IPS-15b (cell line): ENCODE results near the gene AVPI1.
"Not testable (repeated sequence)": the region's sequence is repeated elsewhere in the genome, so short reads cannot be mapped to it uniquely, and the experiment has no call there.

Experiments
- H3K27me3 ChIP-seq: one replicate; pipeline ENCODE4 v1.6.1; 2013; ENCODE audit warnings: low read length; ENCODE audit not compliant: control insufficient read depth, insufficient read depth
- H3K36me3 ChIP-seq: one replicate; pipeline ENCODE4 v1.6.1; 2013; ENCODE audit warnings: low read length; ENCODE audit not compliant: control insufficient read depth, insufficient read depth
- H3K4me1 ChIP-seq: one replicate; pipeline ENCODE4 v1.6.1; 2013; ENCODE audit warnings: mild to moderate bottlenecking, low read length; ENCODE audit not compliant: control insufficient read depth, insufficient read depth
- H3K4me3 ChIP-seq: one replicate; pipeline ENCODE4 v1.5.1; 2013; ENCODE audit warnings: low read depth, low read length
- H3K9ac ChIP-seq: one replicate; pipeline ENCODE4 v1.6.1; 2013; ENCODE audit warnings: low read depth, mild to moderate bottlenecking, low read length
- H3K9me3 ChIP-seq: one replicate; pipeline ENCODE4 v1.6.1; 2013; ENCODE audit warnings: mild to moderate bottlenecking, low read length; ENCODE audit not compliant: control insufficient read depth, insufficient read depth

Gene AVPI1

GRCh38 chr10:97667463-97667862 lies 19.6 kb downstream of the AVPI1 start:
- Histone ChIP-seq H3K27me3 (no peaks in the 10 kb centered on the region), H3K4me3 (no peak overlapping the region), H3K9me3 (no peaks in the 10 kb centered on the region), H3K9ac (no peak overlapping the region), H3K4me1 (no peaks in the 10 kb centered on the region), H3K36me3 (peaks cover 5% of the 10 kb centered on the region)

- no peaks in the 10 kb centered on the region for H3K4me1 ChIP-seq
- H3K9me3 ChIP-seq, result no peaks in the 10 kb centered on the region
- no peaks in the 10 kb centered on the region for H3K27me3 ChIP-seq
- H3K4me3 ChIP-seq, result no peak overlapping the region
- H3K9ac ChIP-seq, result no peak overlapping the region
- H3K36me3 ChIP-seq, result peaks cover 5% of the 10 kb centered on the region
These were observed 20.0 kb downstream of the AVPI1 start for GRCh38 chr10:97666992-97667391.

DNA sequence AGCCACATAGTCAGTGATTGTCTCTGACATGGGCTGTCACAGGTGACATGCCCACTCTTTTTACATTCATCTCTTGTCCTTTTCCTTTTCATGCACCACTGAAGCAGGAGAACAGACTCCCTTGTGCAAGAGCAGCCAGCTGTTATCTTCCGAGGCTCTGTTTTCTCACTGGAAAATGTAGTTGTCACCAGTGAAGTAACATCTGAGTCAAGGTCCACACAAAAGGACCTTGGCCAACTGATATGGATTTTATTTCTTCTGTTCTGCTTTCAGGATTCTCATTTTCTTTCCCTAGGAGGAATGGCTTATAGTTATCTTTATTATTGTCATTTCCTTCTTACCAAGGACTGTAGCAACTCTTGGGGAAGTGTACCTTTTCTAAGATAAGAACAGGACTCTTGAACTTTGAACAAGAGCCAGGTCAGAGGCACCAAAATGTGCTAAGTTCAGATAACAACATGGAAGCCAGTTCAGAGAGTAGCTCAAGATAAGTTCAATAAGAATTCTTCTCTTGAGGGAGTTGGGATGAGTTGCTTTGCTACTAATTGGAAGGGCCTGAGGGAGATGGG lies 22.7 kb downstream of the AVPI1 start:
- no peaks in the 10 kb centered on the region for H3K4me1 ChIP-seq
- no peaks in the 10 kb centered on the region for H3K9me3 ChIP-seq
- no peak overlapping the region for H3K9ac ChIP-seq
- H3K27me3 ChIP-seq, result no peaks in the 10 kb centered on the region
- no peak overlapping the region for H3K4me3 ChIP-seq
- peaks cover 6% of the 10 kb centered on the region for H3K36me3 ChIP-seq

DNA sequence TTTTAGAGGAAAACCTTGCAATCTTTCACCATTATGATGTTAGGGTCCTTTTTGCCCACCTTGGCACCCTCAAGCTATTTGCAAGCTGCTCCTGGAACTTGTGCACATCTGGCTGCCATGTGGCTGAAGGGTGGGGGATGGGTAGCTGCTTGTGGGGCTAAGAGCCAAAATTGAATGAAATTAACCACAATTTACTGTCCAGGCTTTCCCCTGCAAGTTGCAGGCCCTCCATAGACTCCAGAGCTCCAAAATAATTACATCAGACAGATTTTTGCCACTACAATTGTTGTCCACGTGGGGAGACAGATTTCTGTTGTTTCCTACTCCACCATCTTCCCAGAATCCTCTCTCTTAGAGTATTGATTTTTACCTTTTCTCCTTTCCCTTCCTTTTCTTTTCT lies 27.5 kb downstream of the AVPI1 start:
- no peak overlapping the region for H3K9ac ChIP-seq
- H3K9me3 ChIP-seq, result no peaks in the 10 kb centered on the region
- H3K4me3 ChIP-seq, result no peak overlapping the region
- peaks cover 18% of the 10 kb centered on the region for H3K36me3 ChIP-seq
- H3K4me1 ChIP-seq, result no peaks in the 10 kb centered on the region
- H3K27me3 ChIP-seq, result no peaks in the 10 kb centered on the region

- no peaks in the 10 kb centered on the region for H3K27me3 ChIP-seq
- H3K36me3 ChIP-seq, result peaks cover 30% of the 10 kb centered on the region
- H3K9ac ChIP-seq, result no peak overlapping the region
- H3K4me1 ChIP-seq, result no peaks in the 10 kb centered on the region
- H3K4me3 ChIP-seq, result no peak overlapping the region
- no peaks in the 10 kb centered on the region for H3K9me3 ChIP-seq
These were observed 30.3 kb downstream of the AVPI1 start for GRCh38 chr10:97656777-97657176.

DNA sequence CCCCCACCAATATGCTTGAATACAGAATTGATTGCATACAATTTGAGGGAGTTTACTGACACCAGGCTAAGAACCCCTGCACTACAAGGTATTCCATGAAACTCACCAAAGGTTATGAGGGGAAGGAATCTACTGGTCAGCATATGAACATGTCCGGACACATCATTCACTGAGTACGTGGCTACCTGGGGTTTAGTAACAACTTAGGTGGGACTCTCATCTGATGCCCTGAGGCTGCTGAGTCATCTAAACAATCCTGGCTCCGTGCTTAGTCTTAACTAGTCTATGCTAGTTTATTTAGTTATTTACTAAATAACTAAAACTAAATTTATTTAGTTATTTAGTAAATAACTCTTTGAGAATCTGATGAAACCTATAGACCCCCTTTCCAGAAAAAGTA lies 35.3 kb downstream of the AVPI1 start:
- Histone ChIP-seq H3K9ac (no peak overlapping the region), H3K27me3 (no peaks in the 10 kb centered on the region), H3K4me3 (no peak overlapping the region), H3K9me3 (no peaks in the 10 kb centered on the region), H3K36me3 (peaks cover 38% of the 10 kb centered on the region), H3K4me1 (peaks cover 13% of the 10 kb centered on the region)

GRCh38 chr10:97650726-97651125 lies 36.3 kb downstream of the AVPI1 start:
- Histone ChIP-seq H3K27me3 (no peaks in the 10 kb centered on the region), H3K4me1 (peaks cover 13% of the 10 kb centered on the region), H3K9ac (no peak overlapping the region), H3K36me3 (peaks cover 28% of the 10 kb centered on the region), H3K4me3 (no peak overlapping the region), H3K9me3 (no peaks in the 10 kb centered on the region)

DNA sequence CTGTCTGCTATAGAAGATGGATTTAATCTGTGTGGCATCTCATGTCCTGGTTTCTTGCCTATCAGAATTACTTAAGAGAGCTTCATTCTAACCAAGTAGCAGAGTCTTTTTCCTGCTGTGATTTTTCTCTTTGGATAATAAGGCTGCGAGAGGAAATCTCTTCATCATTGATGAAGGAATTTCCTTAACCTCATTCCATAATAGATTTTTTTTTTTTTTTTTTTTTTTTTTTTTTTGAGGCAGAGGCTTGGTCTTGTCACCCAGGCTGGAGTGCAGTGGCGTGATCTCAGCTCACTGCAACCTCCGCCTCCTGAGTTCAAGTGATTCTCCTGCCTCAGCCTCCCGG lies 37.7 kb downstream of the AVPI1 start:
- not testable (repeated sequence) for H3K9me3 ChIP-seq, H3K9ac ChIP-seq, H3K27me3 ChIP-seq
- Histone ChIP-seq H3K4me3 (peak overlapping the region; percentile 38), H3K4me1 (peaks cover 13% of the 10 kb centered on the region), H3K36me3 (peaks cover 25% of the 10 kb centered on the region)

GRCh38 chr10:97648562-97649404 lies 38.3 kb downstream of the AVPI1 start:
- no peaks in the 10 kb centered on the region for H3K27me3 ChIP-seq
- no peaks in the 10 kb centered on the region for H3K9me3 ChIP-seq
- peak overlapping the region; percentile 38 for H3K4me3 ChIP-seq
- H3K4me1 ChIP-seq, result peaks cover 13% of the 10 kb centered on the region
- H3K36me3 ChIP-seq, result peaks cover 25% of the 10 kb centered on the region
- peak overlapping the region; percentile 26 for H3K9ac ChIP-seq

DNA sequence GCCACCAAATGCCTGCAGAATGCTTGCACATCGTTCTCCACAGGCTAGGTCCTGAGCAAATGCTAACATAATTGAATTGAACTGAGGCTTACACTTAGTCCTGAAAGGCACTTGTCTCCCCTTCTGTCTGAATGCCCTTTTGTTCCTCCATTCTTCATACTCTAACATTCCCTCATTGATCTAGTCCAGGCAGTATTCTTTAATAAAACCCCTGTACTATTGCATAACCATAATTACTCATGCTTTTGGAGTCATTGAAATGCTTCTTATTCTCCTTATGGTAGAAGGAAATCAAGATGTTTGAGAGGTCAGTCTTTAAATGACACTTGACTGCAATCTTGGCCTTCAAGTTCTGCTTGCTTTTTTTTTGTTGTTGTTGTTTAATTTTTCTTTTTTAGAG lies 39.5 kb downstream of the AVPI1 start:
- peaks cover 13% of the 10 kb centered on the region for H3K4me1 ChIP-seq
- H3K27me3 ChIP-seq, result no peaks in the 10 kb centered on the region
- peaks cover 16% of the 10 kb centered on the region for H3K36me3 ChIP-seq
- H3K9ac ChIP-seq, result no peak overlapping the region
- no peaks in the 10 kb centered on the region for H3K9me3 ChIP-seq
- H3K4me3 ChIP-seq, result no peak overlapping the region

- H3K36me3 ChIP-seq, result no peaks in the 10 kb centered on the region
- H3K4me3 ChIP-seq, result no peak overlapping the region
- no peaks in the 10 kb centered on the region for H3K27me3 ChIP-seq
- peaks cover 13% of the 10 kb centered on the region for H3K4me1 ChIP-seq
- no peak overlapping the region for H3K9ac ChIP-seq
- no peaks in the 10 kb centered on the region for H3K9me3 ChIP-seq
These were observed 42.1 kb downstream of the AVPI1 start for GRCh38 chr10:97644936-97645335.

DNA sequence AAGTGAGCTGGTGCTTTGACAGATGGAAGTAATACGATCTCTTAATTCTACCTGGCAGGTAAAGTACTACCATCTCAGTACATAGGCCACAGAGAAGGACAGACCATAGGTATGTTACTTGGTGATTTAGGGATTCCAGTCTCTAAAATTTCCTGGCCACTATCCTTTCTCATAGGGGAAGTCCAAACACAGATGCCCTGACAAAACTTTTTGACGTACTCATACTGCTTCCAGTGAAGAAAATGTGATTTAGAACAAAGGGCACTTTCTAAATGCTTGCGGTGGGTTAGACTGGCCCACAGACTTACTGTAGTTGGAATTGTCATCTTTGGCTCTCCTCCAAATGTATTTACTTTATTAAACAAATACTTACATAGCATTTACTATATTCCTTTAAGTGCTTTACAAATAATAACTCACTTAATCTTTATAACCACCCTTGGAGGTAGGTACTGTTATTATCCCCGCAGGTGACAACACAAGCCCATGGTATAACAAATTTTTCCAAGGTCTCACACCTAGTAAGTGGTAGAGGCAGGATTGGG lies 43.5 kb downstream of the AVPI1 start:
- no peak overlapping the region for H3K4me3 ChIP-seq
- no peaks in the 10 kb centered on the region for H3K9me3 ChIP-seq
- H3K4me1 ChIP-seq, result peaks cover 4% of the 10 kb centered on the region
- H3K27me3 ChIP-seq, result no peaks in the 10 kb centered on the region
- H3K36me3 ChIP-seq, result no peaks in the 10 kb centered on the region
- no peak overlapping the region for H3K9ac ChIP-seq
